Gastroesophageal sphincter (tissue), 4 donors: ENCODE results near the gene ABHD12. TPM values are rescaled to one million over a fixed set of nuclear protein-coding genes. Genes with fewer than 3 reads are reported as not detected.
"Not testable (repeated sequence)": the region's sequence is repeated elsewhere in the genome, so short reads cannot be mapped to it uniquely, and the experiment has no call there.

Source experiments
- ATAC-seq: fragments of 150-250 bp; one replicate; pipeline ENCODE4 v1.9.1; 2016; ENCODE audit warnings: mild to moderate bottlenecking, moderate library complexity
- H3K27ac ChIP-seq, 4 donors: fragments of 200-600 bp; sonication (generic) in 3 of 4; 1 replicate in 3 of 4; 2 replicates in 1 of 4; pipeline ENCODE4 v1.5.1; 2016 to 2019
- H3K27me3 ChIP-seq: fragments of 200-600 bp; sonication (generic); one replicate; pipeline ENCODE4 v1.5.1; 2019
- H3K36me3 ChIP-seq, 2 donors: fragments of 200-600 bp; sonication (generic); one replicate each; pipeline ENCODE4 v1.5.1; 2019; ENCODE audit warnings: control low read depth in 1 of 2
- H3K4me1 ChIP-seq, 3 donors: fragments of 200-600 bp; sonication (generic); 1 replicate in 2 of 3; 2 replicates in 1 of 3; pipeline ENCODE4 v1.5.1; 2016 to 2019; ENCODE audit warnings: control low read depth in 2 of 3
- H3K4me3 ChIP-seq, 2 donors: fragments of 200-600 bp; sonication (generic); one replicate each; pipeline ENCODE4 v1.5.1; 2019; ENCODE audit warnings: mild to moderate bottlenecking in 1 of 2, moderate library complexity in 1 of 2
- H3K9me3 ChIP-seq, 3 donors: fragments of 200-600 bp; sonication (generic); one replicate each; pipeline ENCODE4 v1.5.1; 2017 to 2019; ENCODE audit warnings: control low read depth in 2 of 3
- CTCF ChIP-seq, 4 experiments: fragments of 200-600 bp in 2 of 4; fragments of 450-650 bp in 2 of 4; sonication (generic) in 1 of 4; IDR thresholded peaks; one replicate each; pipeline ENCODE4 v1.5.1; 2017 to 2019; ENCODE audit warnings: antibody characterized with exemption in 4 of 4, mild to moderate bottlenecking in 2 of 4, moderate library complexity in 2 of 4
- EP300 ChIP-seq: sonication (generic); formaldehyde crosslinking; IDR thresholded peaks from one replicate; pipeline ENCODE4 v1.6.1; 2017; ENCODE audit warnings: antibody characterized with exemption, mild to moderate bottlenecking
- POLR2A ChIP-seq, 2 donors: fragments of 450-650 bp; IDR thresholded peaks; one replicate each; pipeline ENCODE4 v1.6.1; 2017; ENCODE audit warnings: antibody characterized with exemption in 2 of 2, mild to moderate bottlenecking in 2 of 2, moderate library complexity in 1 of 2
- POLR2AphosphoS5 ChIP-seq: sonication (generic); formaldehyde crosslinking; IDR thresholded peaks from one replicate; pipeline ENCODE4 v1.6.1; 2017; ENCODE audit warnings: antibody characterized with exemption
- WGBS, 2 donors: methylation state at CpG; one replicate each; pipeline ENCODE4 v1.1.5; 2018; ENCODE audit warnings: low coverage in 1 of 2; 5-methylcytosine and 5-hydroxymethylcytosine counted together
- total RNA-seq, 4 donors: library from RNA; depleted of rRNA; stranded (reverse); fragments of >200 nt; gene quantifications; one replicate each; pipeline ENCODE4 v1.1.0, GENCODE V29; 2016

The ABHD12 gene
- total RNA-seq, 4 donors from 2014 or later, result 19.2 to 45.9 (median 39.3) TPM

GRCh38 chr20:25317351-25318075 lies 73.1 kb downstream of the ABHD12 start:
- ATAC-seq, result no peak
- Histone ChIP-seq H3K36me3 (peaks cover 0 to 53% of the 10 kb centered on the region in 2 donors), H3K4me3 (no peak overlapping the region), H3K27me3 (no peaks in the 10 kb centered on the region), H3K27ac (peak overlapping the region in 1 of 4 donors; percentile 5), H3K9me3 (no peaks in the 10 kb centered on the region), H3K4me1 (peaks cover 0 to 14% (median 0%) of the 10 kb centered on the region in 3 donors)
- 63 to 81% methylated on average over 5 to 11 of the region's 17 CpGs for WGBS, 2 donors
- TF ChIP-seq EP300 (no peak), POLR2AphosphoS5 (no peak), POLR2A (IDR thresholded peaks at IDR 0.05) (no peak)

- ATAC-seq, result no peak
- Histone ChIP-seq H3K4me1 (peaks cover 0 to 21% (median 0%) of the 10 kb centered on the region in 3 donors), H3K4me3 (no peak overlapping the region), H3K36me3 (peaks cover 0 to 44% of the 10 kb centered on the region in 2 donors), H3K27ac (no peak overlapping the region), H3K27me3 (no peaks in the 10 kb centered on the region), H3K9me3 (no peaks in the 10 kb centered on the region)
- TF ChIP-seq EP300 (no peak), CTCF (IDR thresholded peaks at IDR 0.05) (no peak), POLR2AphosphoS5 (no peak), POLR2A (IDR thresholded peaks at IDR 0.05) (no peak)
- 92% methylated on average over 4 of the region's 11 CpGs; no CpG with 5 or more reads in 1 of the 2 donors for WGBS, 2 donors
Measured at GRCh38 chr20:25316506-25317190, 74.0 kb downstream of the ABHD12 start.

GRCh38 chr20:25315418-25316210 lies 75.0 kb downstream of the ABHD12 start:
- ATAC-seq, result no peak
- Histone ChIP-seq H3K36me3 (peaks cover 0 to 37% of the 10 kb centered on the region in 2 donors), H3K4me1 (peaks cover 0 to 31% (median 8%) of the 10 kb centered on the region in 3 donors), H3K4me3 (no peak overlapping the region), H3K27ac (no peak overlapping the region), H3K9me3 (no peaks in the 10 kb centered on the region), H3K27me3 (no peaks in the 10 kb centered on the region)
- 83% methylated on average over 7 of the region's 8 CpGs; no CpG with 5 or more reads in 1 of the 2 donors for WGBS, 2 donors
- no peak for TF ChIP-seq EP300

- Histone ChIP-seq H3K4me3 (no peak overlapping the region), H3K27me3 (no peaks in the 10 kb centered on the region), H3K27ac (no peak overlapping the region), H3K4me1 (peaks cover 0 to 38% (median 16%) of the 10 kb centered on the region in 3 donors), H3K36me3 (peaks cover 0 to 37% of the 10 kb centered on the region in 2 donors), H3K9me3 (no peaks in the 10 kb centered on the region)
- TF ChIP-seq POLR2AphosphoS5 (no peak), POLR2A (IDR thresholded peaks at IDR 0.05) (no peak)
- 88 to 90% methylated on average over 4 to 6 of the region's 17 CpGs for WGBS, 2 donors
- ATAC-seq, result no peak
Measured at GRCh38 chr20:25314497-25315417, 75.9 kb downstream of the ABHD12 start.

- H3K36me3 ChIP-seq, result peaks cover 0 to 43% of the 10 kb centered on the region in 2 donors
- no peaks in the 10 kb centered on the region for H3K27me3 ChIP-seq
- TF ChIP-seq POLR2A (IDR thresholded peaks at IDR 0.05) (no peak), EP300 (no peak), POLR2AphosphoS5 (no peak), CTCF (IDR thresholded peaks at IDR 0.05) (no peak)
- peaks cover 0 to 31% (median 18%) of the 10 kb centered on the region in 3 donors for H3K4me1 ChIP-seq
- no peaks in the 10 kb centered on the region for H3K9me3 ChIP-seq
- no peak for ATAC-seq
- no peak overlapping the region for H3K4me3 ChIP-seq
- H3K27ac ChIP-seq, result no peak overlapping the region
- 75% methylated on average over 2 of the region's 2 CpGs; no CpG with 5 or more reads in 1 of the 2 donors for WGBS, 2 donors
Measured at GRCh38 chr20:25313593-25313992, 77.0 kb downstream of the ABHD12 start.

GRCh38 chr20:25312716-25313115 lies 77.9 kb downstream of the ABHD12 start:
- H3K4me1 ChIP-seq, result peaks cover 0 to 31% (median 18%) of the 10 kb centered on the region in 3 donors
- not testable (repeated sequence) for H3K27ac ChIP-seq, H3K27me3 ChIP-seq, H3K4me3 ChIP-seq, H3K9me3 ChIP-seq, ATAC-seq
- peaks cover 0 to 51% of the 10 kb centered on the region in 2 donors for H3K36me3 ChIP-seq
- WGBS, 2 donors, result no CpG with 5 or more reads among the region's 33 CpGs
